Fibroblast of villous mesenchyme (primary cell): ENCODE measurements around the gene URB2. TPM values are rescaled to one million over a fixed set of nuclear protein-coding genes. Genes with fewer than 3 reads are reported as not detected.

Experiments
- DNase-seq: peaks from one replicate; pipeline ENCODE4 v3.0.0-alpha.2; 2010; ENCODE audit warnings: low read depth
- H3K4me3 ChIP-seq: 2 replicates; pipeline ENCODE4 v1.5.1; 2011; ENCODE audit warnings: low read depth, mild to moderate bottlenecking, low read length
- CTCF ChIP-seq: IDR thresholded peaks from 2 replicates; pipeline ENCODE4 v1.5.1; 2012; ENCODE audit warnings: low read depth, mild to moderate bottlenecking, low read length; ENCODE audit not compliant: insufficient read depth
- total RNA-seq: library from RNA; depleted of rRNA; stranded (reverse); fragments of >200 nt; gene quantifications from 2 replicates; pipeline ENCODE4 v1.2.3, GENCODE V29; 2012

URB2 gene
- total RNA-seq, 1 donor: 14.7 TPM

- DNase-seq: no peak
- H3K4me3 ChIP-seq: no peak overlapping the region
- TF ChIP-seq CTCF: no peak
Observed at GRCh38 chr1:229642970-229643369, 16.9 kb downstream of the URB2 start.

- no peak overlapping the region for H3K4me3 ChIP-seq
- DNase-seq: peak; percentile 36
- no peak for TF ChIP-seq CTCF
Observed at GRCh38 chr1:229643996-229644745, 18.1 kb downstream of the URB2 start.

GRCh38 chr1:229645324-229645993 lies 19.4 kb downstream of the URB2 start:
- TF ChIP-seq CTCF: no peak
- no peak for DNase-seq
- H3K4me3 ChIP-seq: no peak overlapping the region

GRCh38 chr1:229648406-229648805 lies 22.4 kb downstream of the URB2 start:
- TF ChIP-seq CTCF: no peak
- H3K4me3 ChIP-seq: no peak overlapping the region
- DNase-seq: no peak

- no peak for DNase-seq
- TF ChIP-seq CTCF: no peak
- H3K4me3 ChIP-seq: no peak overlapping the region
Observed at GRCh38 chr1:229650045-229650444, 24.0 kb downstream of the URB2 start.

- TF ChIP-seq CTCF: no peak
- no peak for DNase-seq
- no peak overlapping the region for H3K4me3 ChIP-seq
Observed at GRCh38 chr1:229651546-229651945, 25.5 kb downstream of the URB2 start.
